ENCODE results near the gene PKMYT1. TPM values are rescaled to one million over a fixed set of nuclear protein-coding genes. Genes with fewer than 3 reads are reported as not detected.
"Not testable (repeated sequence)": the region's sequence is repeated elsewhere in the genome, so short reads cannot be mapped to it uniquely, and the experiment has no call there.

The PKMYT1 gene
- total RNA-seq, 1 donor from 2014 or later, result 6.1 TPM

DNA sequence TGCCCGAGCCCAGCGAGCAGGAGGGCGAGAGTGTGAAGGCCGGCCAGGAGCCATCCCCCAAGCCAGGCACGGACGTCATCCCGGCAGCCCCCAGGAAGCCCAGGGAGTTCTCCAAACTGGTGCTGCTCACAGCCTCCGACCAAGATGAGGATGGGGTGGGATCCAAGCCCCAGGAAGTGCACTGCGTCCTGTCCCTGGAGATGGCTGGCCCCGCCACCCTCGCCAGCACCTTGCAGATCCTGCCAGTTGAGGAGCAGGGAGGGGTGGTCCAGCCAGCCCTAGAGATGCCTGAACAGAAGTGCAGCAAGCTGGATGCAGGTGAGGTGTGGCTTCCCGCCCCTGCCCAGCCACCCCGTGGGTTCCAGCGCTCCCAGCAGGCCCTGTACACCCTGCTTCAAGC is 50.6 kb downstream of the PKMYT1 start:
- TF ChIP-seq, protein P1, sequence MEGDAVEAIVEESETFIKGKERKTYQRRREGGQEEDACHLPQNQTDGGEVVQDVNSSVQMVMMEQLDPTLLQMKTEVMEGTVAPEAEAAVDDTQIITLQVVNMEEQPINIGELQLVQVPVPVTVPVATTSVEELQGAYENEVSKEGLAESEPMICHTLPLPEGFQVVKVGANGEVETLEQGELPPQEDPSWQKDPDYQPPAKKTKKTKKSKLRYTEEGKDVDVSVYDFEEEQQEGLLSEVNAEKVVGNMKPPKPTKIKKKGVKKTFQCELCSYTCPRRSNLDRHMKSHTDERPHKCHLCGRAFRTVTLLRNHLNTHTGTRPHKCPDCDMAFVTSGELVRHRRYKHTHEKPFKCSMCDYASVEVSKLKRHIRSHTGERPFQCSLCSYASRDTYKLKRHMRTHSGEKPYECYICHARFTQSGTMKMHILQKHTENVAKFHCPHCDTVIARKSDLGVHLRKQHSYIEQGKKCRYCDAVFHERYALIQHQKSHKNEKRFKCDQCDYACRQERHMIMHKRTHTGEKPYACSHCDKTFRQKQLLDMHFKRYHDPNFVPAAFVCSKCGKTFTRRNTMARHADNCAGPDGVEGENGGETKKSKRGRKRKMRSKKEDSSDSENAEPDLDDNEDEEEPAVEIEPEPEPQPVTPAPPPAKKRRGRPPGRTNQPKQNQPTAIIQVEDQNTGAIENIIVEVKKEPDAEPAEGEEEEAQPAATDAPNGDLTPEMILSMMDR (IDR thresholded peaks at IDR 0.05; ENCODE audit: insufficient read depth, low read length, poor library complexity, severe bottlenecking), result no peak

DNA sequence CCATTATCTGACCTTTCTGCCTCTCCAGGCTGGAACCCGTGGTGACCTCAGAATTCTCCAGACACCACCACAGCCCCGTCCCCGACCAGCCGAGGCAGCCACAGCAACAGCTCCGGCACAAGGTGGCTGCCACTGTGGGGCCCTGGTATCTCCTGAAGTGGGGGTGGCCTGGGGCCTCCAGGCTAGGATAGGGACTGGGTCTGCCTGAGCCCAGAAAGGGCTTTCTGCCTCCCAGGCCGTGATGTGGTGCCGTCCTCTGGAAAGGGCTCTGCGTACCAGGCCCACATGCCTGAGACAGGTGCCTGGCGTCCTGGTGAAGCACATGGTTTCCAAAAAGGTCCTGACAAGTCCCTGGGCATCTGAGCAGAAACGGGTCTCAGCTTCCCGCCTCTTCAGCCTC is 51.5 kb downstream of the PKMYT1 start:
- no peak overlapping the region for H3K4me3 ChIP-seq (ENCODE audit: low read depth, low read length)

More for the DNA sequence above, 50.6 kb downstream of the PKMYT1 start:
- Histone ChIP-seq H3K36me3 (ENCODE audit: control insufficient read depth, insufficient read depth, low read length) (no peaks in the 10 kb centered on the region), H3K27me3 (ENCODE audit: control insufficient read depth, insufficient read depth, low read length) (no peaks in the 10 kb centered on the region), H3K4me3 (ENCODE audit: low read depth, low read length) (no peak overlapping the region)
- DNase-seq (ENCODE audit: low read depth), result no peak

DNA sequence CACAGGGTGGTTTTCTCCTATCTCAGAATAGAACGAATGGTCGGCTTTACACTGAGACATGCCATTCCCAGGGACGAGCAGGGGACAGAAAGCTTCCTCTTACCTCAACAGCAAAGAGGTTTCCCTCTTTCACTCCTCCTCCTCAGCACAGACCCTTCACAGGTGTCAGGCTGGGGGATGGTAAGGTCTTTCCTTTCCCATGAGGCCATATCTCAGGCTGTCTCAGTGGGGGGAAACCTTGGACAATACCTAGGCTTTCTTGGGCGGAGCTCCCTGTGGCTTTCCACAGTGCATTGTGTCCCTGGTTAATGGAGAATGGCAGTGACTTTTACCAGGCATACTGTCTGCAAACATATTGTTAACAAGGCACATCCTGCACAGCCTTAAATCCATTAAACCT is 52.1 kb downstream of the PKMYT1 start:
- not testable (repeated sequence) for DNase-seq (ENCODE audit: low read depth); H3K27me3 ChIP-seq (ENCODE audit: control insufficient read depth, insufficient read depth, low read length); H3K36me3 ChIP-seq (ENCODE audit: control insufficient read depth, insufficient read depth, low read length); H3K4me3 ChIP-seq (ENCODE audit: low read depth, low read length)

More for the DNA sequence above, 51.5 kb downstream of the PKMYT1 start:
- TF ChIP-seq, protein P1 (IDR thresholded peaks at IDR 0.05; ENCODE audit: insufficient read depth, low read length, poor library complexity, severe bottlenecking), result no peak
- no peaks in the 10 kb centered on the region for H3K36me3 ChIP-seq (ENCODE audit: control insufficient read depth, insufficient read depth, low read length)
- H3K27me3 ChIP-seq (ENCODE audit: control insufficient read depth, insufficient read depth, low read length), result no peaks in the 10 kb centered on the region
- no peak for DNase-seq (ENCODE audit: low read depth)

DNA sequence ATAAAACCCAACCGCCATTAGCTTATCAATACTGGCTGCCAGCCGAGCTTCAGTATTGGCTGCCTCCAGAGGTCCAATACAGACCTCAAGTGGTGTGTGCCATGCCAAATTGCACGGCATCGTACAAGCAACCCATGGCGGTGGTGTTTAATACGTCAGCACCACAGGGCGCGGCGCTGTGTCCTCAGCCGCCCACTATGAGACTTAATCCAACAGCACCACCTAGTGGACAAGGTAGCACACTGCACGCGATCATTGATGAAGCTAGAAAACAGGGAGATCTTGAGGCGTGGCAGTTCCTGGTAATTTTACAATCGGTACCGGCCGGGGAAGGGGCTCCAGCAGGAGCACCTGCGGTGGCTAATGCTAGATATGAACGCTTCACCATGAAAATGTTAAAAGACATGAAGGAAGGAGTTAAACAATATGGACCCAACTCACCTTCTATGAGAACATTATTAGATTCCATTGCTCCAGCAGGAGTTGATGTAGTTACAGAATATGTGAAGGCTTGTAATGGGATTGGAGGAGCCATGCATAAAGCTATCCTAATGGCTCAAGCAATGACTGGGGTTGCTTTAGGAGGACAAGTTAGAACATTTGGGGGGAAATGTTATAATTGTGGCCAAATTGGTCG is 53.1 kb downstream of the PKMYT1 start:
- no peak for DNase-seq (ENCODE audit: low read depth)
- Histone ChIP-seq H3K36me3 (ENCODE audit: control insufficient read depth, insufficient read depth, low read length) (no peaks in the 10 kb centered on the region), H3K4me3 (ENCODE audit: low read depth, low read length) (no peak overlapping the region), H3K27me3 (ENCODE audit: control insufficient read depth, insufficient read depth, low read length) (no peaks in the 10 kb centered on the region)
- TF ChIP-seq, protein P1 (IDR thresholded peaks at IDR 0.05; ENCODE audit: insufficient read depth, low read length, poor library complexity, severe bottlenecking), result peak; percentile 90

DNA sequence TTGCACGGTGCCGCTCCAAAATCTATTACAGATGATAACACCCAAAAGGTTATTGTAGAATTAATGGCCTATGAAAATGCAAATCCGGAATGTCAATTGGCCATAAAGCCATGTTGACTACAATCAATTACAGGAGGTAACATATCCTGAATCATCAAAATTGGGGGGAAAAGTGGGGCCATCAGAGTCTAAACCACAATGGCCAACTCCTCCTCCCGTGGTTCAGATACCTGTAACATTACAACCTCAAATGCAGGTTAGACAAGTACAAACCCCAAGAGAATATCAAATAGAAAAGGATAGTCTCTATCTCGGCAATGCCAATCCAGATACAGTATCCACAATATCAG is 53.6 kb downstream of the PKMYT1 start:
- DNase-seq (ENCODE audit: low read depth), result no peak
- Histone ChIP-seq H3K27me3 (ENCODE audit: control insufficient read depth, insufficient read depth, low read length) (no peaks in the 10 kb centered on the region), H3K36me3 (ENCODE audit: control insufficient read depth, insufficient read depth, low read length) (no peaks in the 10 kb centered on the region), H3K4me3 (ENCODE audit: low read depth, low read length) (no peak overlapping the region)
- TF ChIP-seq, protein P1 (IDR thresholded peaks at IDR 0.05; ENCODE audit: insufficient read depth, low read length, poor library complexity, severe bottlenecking), result no peak

DNA sequence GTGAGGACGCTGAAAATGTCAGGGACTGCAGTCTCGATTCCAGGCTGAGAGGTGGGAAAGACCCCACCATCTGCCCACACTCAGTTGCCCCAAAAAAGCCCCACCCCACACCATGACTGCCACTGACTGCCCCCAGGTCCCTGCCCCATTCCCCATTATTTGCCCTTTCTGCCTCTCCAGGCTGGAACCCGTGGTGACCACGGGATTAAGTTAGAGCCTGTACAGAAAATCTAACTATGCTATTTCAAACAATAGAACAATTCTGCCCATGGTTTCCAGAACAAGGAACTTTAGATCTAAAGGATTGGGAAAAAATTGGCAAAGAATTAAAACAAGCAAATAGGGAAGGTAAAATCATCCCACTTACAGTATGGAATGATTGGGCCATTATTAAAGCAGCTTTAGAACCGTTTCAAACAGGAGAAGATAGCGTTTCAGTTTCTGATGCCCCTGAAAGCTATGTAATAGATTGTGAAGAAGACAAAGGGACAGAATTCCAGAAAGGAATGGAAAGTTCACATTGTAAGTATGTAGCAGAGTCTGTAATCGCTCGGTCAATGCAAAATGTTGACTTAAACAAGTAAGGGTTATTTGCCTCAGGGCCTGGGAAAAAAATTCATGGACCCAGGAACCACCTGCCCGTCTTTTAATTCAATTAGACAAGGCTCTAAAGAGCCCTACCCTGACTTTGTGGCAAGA is 54.1 kb downstream of the PKMYT1 start:
- TF ChIP-seq, protein P1 (IDR thresholded peaks at IDR 0.05; ENCODE audit: insufficient read depth, low read length, poor library complexity, severe bottlenecking), result no peak
- H3K36me3 ChIP-seq (ENCODE audit: control insufficient read depth, insufficient read depth, low read length), result no peaks in the 10 kb centered on the region
- DNase-seq (ENCODE audit: low read depth), result no peak

More for the DNA sequence above, 54.1 kb downstream of the PKMYT1 start:
- no peaks in the 10 kb centered on the region for H3K27me3 ChIP-seq (ENCODE audit: control insufficient read depth, insufficient read depth, low read length)
- H3K4me3 ChIP-seq (ENCODE audit: low read depth, low read length), result no peak overlapping the region
